DMS 273 treated with DMSO at 0.1 percent for 48 hours (cell line): Measurements from ENCODE around the gene ZCCHC24.

Experiments used
- DNase-seq: peaks from one replicate; lab custom pipeline; 2025; lab: John Stamatoyannopoulos, UW

ZCCHC24 gene

DNA sequence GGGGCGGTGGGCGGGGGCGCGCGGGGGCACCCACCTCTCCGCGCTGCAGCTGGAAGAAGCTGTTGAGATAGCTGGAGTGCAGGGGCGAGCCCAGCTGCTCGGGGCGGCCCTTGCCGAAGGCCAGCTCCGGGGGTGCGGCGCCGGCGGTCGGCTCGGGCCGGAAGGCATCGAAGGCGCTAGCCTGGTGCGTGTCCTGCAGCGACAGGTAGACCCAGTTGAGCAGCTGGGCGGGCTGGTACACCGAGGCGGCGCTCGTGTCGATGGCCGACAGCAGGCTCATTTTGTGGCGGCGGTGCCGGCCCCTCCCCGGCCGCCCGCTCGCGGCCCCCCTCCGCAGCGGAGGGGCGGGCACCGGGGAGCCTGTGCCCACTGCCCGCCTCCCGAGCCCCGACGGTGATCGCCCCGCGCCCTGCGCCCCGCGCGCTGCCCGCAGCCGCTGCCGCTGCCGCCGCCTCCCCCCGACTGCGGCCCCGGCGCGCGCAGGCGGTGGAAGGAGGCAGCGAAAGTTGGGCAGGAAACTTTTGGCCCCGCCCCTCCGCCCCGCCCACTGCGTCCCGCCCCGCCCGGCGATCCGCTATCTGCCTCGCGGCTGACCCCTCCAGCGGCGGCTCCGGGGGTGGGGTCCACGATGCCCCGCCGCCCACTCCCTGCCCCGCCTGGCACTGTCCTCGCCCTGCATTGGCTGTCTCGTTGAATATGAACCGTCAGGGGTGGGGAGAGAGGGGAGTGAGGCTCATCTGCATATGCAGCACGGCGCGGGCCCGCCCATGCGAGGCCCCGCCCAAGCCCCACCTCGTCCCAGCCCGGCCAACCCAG lies at the start of gene ZCCHC24:
Gene ZCCHC24 (minus strand): TSS at position 464 of the 816 bp plus-strand sequence. CDS start 184 bp downstream, at position 280.
- DNase-seq = peak; percentile 92

- no peak for DNase-seq
Observed at GRCh38 chr10:79493806-79494205, 48.4 kb upstream of the ZCCHC24 start.

- no peak for DNase-seq
Observed at GRCh38 chr10:79492839-79493238, 47.4 kb upstream of the ZCCHC24 start.

DNA sequence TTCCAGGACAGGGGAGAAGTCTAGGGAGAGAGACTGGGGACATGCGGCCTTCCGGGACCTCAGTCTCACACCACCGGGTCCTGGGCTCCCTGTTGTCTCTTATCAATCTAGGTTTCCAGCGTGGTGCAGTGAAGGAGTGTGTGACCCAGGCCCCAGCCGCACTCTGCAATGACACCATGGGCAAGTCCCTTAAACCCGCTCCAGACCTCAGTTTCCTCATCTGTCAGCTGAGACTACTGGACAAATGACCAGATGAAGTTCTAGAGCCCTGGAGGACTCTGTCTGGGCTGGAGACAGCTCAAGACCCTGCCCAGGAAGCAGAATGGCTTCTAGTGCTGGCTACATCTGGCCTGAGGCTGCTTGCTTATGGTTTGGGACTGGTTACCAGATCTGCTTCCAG lies 46.8 kb upstream of the ZCCHC24 start:
- no peak for DNase-seq

DNA sequence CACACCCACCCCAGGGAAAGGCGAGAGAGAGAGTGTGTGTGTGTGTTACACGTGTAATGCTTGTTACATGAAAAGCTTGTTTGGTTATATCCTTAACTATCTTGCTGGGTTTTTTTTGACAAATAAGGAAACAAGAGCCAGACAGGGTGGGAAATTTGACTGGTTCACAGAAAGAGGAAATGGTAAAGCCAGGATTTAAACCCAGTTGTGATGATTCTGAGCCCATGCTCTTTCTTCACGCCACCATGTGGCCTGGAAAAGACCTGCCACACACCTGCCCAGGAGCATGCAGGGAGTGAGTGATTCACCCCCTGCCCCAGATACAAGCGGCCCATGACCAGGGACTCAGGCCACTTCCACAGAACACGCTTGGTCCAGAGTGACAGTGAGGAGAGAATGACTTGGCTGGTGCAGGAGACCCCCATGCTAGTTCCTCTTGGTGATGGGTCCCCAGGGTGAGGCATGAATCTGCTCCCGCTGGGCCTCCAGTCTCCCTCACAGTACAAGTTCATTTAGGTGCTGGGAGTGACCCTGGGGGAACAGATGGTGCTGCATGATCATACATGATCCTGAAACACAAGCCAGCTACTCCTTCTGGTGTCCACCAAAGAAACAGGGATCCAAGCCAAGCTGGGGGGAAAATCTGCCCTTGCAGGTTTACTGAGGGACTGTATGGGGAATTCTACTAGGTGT lies 45.9 kb upstream of the ZCCHC24 start:
- DNase-seq = peak; percentile 74

DNA sequence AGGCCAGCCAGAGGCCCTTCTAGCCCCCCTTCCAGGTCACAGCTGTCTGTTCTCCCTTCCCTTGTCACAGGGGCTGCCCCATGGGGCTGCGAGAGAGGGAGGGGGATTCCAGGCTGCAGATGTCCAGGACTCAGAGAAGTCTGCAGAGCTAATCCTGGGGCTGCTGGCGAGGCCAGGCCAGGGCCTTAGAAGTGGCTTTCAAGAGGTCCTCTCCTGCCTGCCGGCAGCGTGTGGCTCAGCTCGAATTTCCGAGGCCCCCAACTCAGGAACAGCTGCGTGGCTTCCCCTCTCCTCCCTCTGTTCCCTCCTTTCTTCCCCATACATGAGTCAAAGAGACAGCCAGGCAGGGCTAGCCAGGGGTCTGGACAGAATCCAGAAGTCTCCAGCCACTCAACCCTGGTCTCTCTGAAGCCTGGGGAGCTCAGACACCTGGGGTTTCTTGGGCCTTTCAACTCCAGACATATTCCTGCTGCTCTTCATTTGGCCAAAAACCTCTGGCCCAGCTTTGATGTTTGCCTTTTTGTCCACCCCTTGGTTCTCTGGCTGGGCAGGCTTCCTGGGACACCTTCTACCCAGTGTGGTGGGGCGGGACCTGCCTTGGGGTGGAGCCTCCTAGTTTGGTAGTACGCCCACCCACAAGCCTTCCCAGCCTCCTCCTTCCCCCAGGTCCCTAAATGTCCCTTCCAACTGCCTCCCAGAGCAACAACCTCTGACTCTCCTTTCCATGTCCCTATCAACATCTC lies 45.1 kb upstream of the ZCCHC24 start:
- peak; percentile 70 for DNase-seq

- no peak for DNase-seq
Observed at GRCh38 chr10:79488870-79489269, 43.4 kb upstream of the ZCCHC24 start.

- no peak for DNase-seq
Observed at GRCh38 chr10:79488336-79488735, 42.9 kb upstream of the ZCCHC24 start.

- peak; percentile 9 for DNase-seq
Observed at GRCh38 chr10:79487296-79488194, 42.1 kb upstream of the ZCCHC24 start.

- DNase-seq = no peak
Observed at GRCh38 chr10:79484476-79484875, 39.1 kb upstream of the ZCCHC24 start.

- peak; percentile 70 for DNase-seq
Observed at GRCh38 chr10:79483948-79484347, 38.5 kb upstream of the ZCCHC24 start.

GRCh38 chr10:79483299-79483698 lies 37.9 kb upstream of the ZCCHC24 start:
- no peak for DNase-seq

DNA sequence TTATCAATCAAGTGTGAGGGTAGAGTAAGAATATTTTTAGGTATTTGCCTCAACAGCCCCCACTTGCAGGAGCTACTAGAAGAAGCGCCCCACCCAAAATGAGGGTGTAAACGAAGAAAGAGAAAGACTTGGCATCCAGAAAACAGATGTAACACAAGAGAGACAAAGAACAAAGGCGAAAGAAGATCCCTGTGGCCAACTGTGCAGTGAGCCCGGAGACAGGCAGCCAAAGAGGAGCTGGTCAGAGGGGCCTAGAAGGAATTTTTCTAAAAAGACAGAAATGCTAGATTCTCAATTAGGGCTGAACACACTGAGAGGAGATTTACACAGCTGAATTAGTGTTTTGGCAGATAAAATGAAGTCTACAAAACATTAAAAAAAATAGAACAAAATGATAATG lies 37.3 kb upstream of the ZCCHC24 start:
- no peak for DNase-seq

- no peak for DNase-seq
Observed at GRCh38 chr10:79482304-79482703, 36.9 kb upstream of the ZCCHC24 start.

DNA sequence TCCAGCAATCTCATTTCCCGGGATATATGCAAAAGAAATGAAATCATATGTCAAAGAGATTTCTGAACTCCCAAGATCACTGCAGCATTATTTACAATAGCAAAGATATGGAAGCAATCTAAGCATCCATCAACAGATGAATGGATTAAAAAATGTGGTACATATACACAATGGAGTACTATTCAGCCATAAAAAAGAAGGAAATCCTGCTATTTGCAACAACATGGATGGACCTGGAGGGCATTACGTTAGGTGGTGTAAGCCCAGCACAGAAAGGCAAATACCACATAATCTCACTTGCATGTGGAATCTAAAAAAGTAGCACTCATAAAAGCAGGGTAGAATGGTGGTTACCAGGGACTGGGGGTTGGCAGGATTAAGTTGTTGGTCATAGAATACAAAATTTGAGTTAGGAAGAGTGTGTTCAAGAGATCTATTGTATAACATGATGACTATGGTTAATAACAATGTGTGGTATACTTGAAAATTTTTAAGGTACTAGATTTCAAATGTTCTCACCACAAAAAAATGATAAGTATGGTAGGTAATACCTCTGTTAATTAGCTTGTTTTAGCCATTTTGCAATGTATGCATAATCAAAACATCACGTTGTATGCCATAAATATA lies 34.0 kb upstream of the ZCCHC24 start:
- no peak for DNase-seq

- DNase-seq = no peak
Observed at GRCh38 chr10:79477456-79477855, 32.0 kb upstream of the ZCCHC24 start.

DNA sequence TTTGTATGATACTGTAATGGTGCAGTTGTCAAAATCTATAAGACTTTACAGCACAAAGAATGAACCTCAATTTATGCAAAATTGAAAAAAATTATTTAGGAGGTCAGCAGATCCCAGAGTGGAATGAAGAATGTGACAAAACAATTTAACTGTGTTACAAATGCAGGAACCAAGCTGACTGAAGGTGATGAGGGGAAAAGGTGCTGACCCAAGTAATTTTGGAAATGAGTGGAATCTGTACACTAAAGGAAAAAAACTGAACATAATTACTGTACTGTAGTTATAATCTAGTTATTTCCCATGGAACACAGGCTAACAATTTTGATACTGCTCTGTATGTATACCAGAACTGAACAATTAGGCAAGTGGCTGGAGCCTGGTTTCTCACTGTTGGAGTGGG lies 31.2 kb upstream of the ZCCHC24 start:
- no peak for DNase-seq

GRCh38 chr10:79475877-79476276 lies 30.5 kb upstream of the ZCCHC24 start:
- DNase-seq = no peak

DNA sequence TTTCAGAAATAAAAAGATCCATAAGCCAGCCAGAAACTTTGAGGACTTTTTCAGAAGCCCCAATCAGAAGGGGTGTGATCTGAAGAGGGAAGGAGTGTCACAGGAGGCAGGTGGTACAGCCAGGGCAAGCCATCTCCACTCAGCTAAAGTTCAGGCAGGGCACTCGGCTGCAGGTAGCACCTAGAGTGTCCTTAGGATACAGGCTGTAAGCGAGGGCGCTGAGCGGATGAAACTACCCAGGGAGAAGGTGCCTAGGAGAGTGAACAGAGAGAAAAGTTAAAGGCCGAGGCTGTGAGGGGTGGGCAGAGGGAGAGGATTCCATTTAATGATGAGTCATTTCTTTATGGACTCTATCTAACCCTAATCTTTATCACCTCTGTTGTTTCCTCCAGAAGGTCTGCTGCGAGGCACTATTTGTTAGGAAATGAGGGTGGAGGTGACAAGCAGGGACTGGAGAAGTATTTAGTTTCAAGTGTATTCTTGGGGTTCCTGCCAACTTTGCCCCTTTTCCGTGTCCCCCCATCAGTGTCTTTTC lies 29.8 kb upstream of the ZCCHC24 start:
- DNase-seq = no peak

- no peak for DNase-seq
Observed at GRCh38 chr10:79473496-79474095, 28.2 kb upstream of the ZCCHC24 start.

GRCh38 chr10:79472951-79473350 lies 27.5 kb upstream of the ZCCHC24 start:
- DNase-seq = no peak
